ENCODE results near the gene ARGFX.

Gene ARGFX

GRCh38 chr3:121601212-121601812 is 33.6 kb downstream of the ARGFX start:
- no peak for DNase-seq

DNA sequence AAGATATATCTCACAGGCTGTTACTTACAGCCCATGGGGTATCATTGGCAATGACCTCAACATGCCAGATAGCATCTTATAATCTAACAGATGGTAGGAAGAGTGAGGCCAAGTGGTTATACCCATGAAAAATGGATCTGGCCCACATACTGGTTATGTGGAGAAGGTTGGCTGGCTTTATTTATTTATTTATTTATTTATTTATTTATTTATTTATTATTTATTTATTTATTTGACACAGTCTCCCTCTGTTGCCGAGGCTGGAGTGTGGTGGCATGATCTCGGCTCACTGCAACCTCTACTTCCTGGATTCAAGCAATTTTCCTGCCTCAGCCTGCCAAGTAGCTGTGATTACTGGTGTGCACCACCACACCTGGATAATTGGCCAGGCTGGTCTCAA is 37.0 kb downstream of the ARGFX start:
- no peak for DNase-seq

- DNase-seq, result no peak
Observed at GRCh38 chr3:121606106-121606505, 38.4 kb downstream of the ARGFX start.

Data from activated gamma-delta T cell (primary cell).